ENCODE data around the gene EVPL. TPM values are rescaled to one million over a fixed set of nuclear protein-coding genes. Genes with fewer than 3 reads are reported as not detected.
A peak's percentile ranks its signal among the peaks of the same experiment; 100 is the strongest.

Gene EVPL
- polyA plus RNA-seq, 1 donor (not counting 4 experiments of a cell fraction or from before 2014, with no cell fraction given) = 7.6 TPM

DNA sequence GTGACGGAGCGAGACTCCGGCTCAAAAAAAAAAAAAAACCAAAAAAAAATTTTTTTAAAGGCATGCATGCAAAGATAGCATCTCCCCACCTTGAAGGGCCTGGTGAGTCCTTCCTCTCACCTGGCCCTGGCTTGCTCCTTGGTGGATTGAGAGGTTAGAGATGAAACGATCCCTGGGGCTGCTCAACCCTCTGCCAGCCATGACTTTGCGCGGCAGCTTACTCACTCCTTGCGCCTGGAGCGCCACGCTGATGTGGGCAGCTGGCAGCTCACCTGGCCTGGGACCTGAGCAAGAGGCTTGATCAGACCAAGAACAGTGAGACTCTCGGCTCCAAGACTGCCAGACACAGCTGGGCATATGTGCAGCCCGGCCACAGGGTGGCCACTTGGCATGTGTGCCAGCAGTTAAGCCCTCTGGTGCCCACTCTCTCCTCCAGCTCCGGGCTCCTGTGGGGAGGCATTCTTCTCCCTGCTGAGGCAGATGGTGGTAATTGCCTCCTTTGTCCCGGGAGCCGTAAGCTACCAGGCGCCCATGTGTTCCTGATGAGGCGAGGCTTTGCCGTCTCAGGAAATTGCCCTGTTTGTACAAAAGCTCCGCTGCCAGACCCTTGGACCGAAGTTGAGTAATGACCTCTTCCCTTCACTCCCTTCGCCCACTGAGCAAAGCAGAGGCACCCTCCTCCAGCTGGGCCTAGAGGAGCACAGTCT lies 5.1 kb upstream of the EVPL start:
- TF ChIP-seq, protein P1, sequence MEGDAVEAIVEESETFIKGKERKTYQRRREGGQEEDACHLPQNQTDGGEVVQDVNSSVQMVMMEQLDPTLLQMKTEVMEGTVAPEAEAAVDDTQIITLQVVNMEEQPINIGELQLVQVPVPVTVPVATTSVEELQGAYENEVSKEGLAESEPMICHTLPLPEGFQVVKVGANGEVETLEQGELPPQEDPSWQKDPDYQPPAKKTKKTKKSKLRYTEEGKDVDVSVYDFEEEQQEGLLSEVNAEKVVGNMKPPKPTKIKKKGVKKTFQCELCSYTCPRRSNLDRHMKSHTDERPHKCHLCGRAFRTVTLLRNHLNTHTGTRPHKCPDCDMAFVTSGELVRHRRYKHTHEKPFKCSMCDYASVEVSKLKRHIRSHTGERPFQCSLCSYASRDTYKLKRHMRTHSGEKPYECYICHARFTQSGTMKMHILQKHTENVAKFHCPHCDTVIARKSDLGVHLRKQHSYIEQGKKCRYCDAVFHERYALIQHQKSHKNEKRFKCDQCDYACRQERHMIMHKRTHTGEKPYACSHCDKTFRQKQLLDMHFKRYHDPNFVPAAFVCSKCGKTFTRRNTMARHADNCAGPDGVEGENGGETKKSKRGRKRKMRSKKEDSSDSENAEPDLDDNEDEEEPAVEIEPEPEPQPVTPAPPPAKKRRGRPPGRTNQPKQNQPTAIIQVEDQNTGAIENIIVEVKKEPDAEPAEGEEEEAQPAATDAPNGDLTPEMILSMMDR (optimal IDR thresholded peaks at IDR 0.05 in 1 of 3, IDR thresholded peaks at IDR 0.05 in 1 of 3, conservative IDR thresholded peaks at IDR 0.05 in 1 of 3; ENCODE audit: extremely low read depth in 1 of 3, insufficient read depth in 2 of 3, low read length in 3 of 3) = peak in 1 of 3 experiments; percentile 14
- no peak for TF ChIP-seq EZH2 (IDR thresholded peaks at IDR 0.05; ENCODE audit: low read length)
- Histone ChIP-seq H3K27ac (ENCODE audit: control insufficient read depth, insufficient read depth, low read length) (no peak overlapping the region), H4K20me1 (ENCODE audit: control insufficient read depth, extremely low read depth, insufficient read depth, low read length) (no peaks in the 10 kb centered on the region), H3K79me2 (ENCODE audit: control insufficient read depth, insufficient read depth, low read length) (no peaks in the 10 kb centered on the region), H3K4me3 (ENCODE audit: control insufficient read depth in 2 of 3, extremely low read depth in 1 of 3, insufficient read depth in 2 of 3, low read depth in 1 of 3, low read length in 3 of 3) (no peak overlapping the region), H3K4me2 (ENCODE audit: control insufficient read depth, extremely low read depth, insufficient read depth, low read depth, low read length) (no peak overlapping the region), H3K9ac (ENCODE audit: control insufficient read depth, extremely low read depth, insufficient read depth, low read length) (no peak overlapping the region), H3K4me1 (ENCODE audit: control insufficient read depth, extremely low read depth, insufficient read depth, low read length) (peaks cover 4% of the 10 kb centered on the region), H2AFZ (ENCODE audit: control insufficient read depth, low read length) (no peak overlapping the region), H3K36me3 (ENCODE audit: control insufficient read depth in 2 of 2, extremely low read depth in 1 of 2, insufficient read depth in 2 of 2, low read length in 2 of 2) (peaks cover 0 to 2% of the 10 kb centered on the region in 2 experiments), H3K27me3 (ENCODE audit: control insufficient read depth, extremely low read depth, insufficient read depth, low read length) (no peaks in the 10 kb centered on the region), H3K9me1 (ENCODE audit: control insufficient read depth, extremely low read depth, insufficient read depth, low read length) (no peaks in the 10 kb centered on the region), H3K9me3 (ENCODE audit: control insufficient read depth, low read depth, low read length) (no peaks in the 10 kb centered on the region)
- FAIRE-seq (no peak), DNase-seq (ENCODE audit: low read depth, low spot score) (no peak)
- dilution Hi-C loops (cut with MboI; ENCODE audit: extremely low pct_ligation_motif_present, low sequenced_read_pairs) = no loop called here

DNA sequence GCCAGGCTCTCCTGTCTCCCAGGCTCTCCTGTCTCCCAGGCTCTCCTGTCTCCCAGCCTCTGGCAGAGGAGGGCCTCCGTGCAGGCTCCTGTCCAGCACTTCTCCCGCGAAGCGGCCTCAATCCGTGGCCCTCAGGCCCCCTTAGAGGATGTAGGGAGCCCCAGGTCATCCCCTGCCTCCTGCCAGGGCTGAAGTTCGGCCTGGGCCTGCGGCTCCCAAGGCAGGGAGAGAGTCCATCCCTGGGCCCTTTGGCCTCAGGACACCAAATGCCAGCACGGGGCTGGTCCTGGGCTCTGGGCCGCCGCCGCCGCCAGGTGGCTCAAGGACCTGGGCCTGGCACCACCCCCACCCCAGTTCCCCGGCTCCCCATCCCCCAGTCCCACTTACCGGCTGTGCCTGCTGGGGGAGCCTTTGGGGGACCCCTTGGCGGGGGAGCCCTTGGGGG lies 370 bp downstream of the EVPL start:
- H3K36me3 ChIP-seq (ENCODE audit: control insufficient read depth in 2 of 2, extremely low read depth in 1 of 2, insufficient read depth in 2 of 2, low read length in 2 of 2) = peaks cover 0 to 10% of the 10 kb centered on the region in 2 experiments
- peak overlapping the region; percentile 77 for H3K9ac ChIP-seq (ENCODE audit: control insufficient read depth, extremely low read depth, insufficient read depth, low read length)
- H2AFZ ChIP-seq (ENCODE audit: control insufficient read depth, low read length) = peak overlapping the region; percentile 73
- peaks cover 11% of the 10 kb centered on the region for H3K79me2 ChIP-seq (ENCODE audit: control insufficient read depth, insufficient read depth, low read length)
- no peaks in the 10 kb centered on the region for H3K27me3 ChIP-seq (ENCODE audit: control insufficient read depth, extremely low read depth, insufficient read depth, low read length)
- no peaks in the 10 kb centered on the region for H3K9me1 ChIP-seq (ENCODE audit: control insufficient read depth, extremely low read depth, insufficient read depth, low read length)
- no peak for TF ChIP-seq EZH2 (IDR thresholded peaks at IDR 0.05; ENCODE audit: low read length)
- TF ChIP-seq, protein P1 (optimal IDR thresholded peaks at IDR 0.05 in 1 of 3, IDR thresholded peaks at IDR 0.05 in 1 of 3, conservative IDR thresholded peaks at IDR 0.05 in 1 of 3; ENCODE audit: extremely low read depth in 1 of 3, insufficient read depth in 2 of 3, low read length in 3 of 3) = peak in 1 of 3 experiments; percentile 13
- peaks cover 4% of the 10 kb centered on the region for H4K20me1 ChIP-seq (ENCODE audit: control insufficient read depth, extremely low read depth, insufficient read depth, low read length)
- H3K4me1 ChIP-seq (ENCODE audit: control insufficient read depth, extremely low read depth, insufficient read depth, low read length) = peaks cover 21% of the 10 kb centered on the region
- DNase-seq (ENCODE audit: low read depth, low spot score) (no peak), FAIRE-seq (no peak)
- H3K9me3 ChIP-seq (ENCODE audit: control insufficient read depth, low read depth, low read length) = no peaks in the 10 kb centered on the region
- peak overlapping the region; percentile 74 to 75 (median 74) for H3K4me3 ChIP-seq (ENCODE audit: control insufficient read depth in 2 of 3, extremely low read depth in 1 of 3, insufficient read depth in 2 of 3, low read depth in 1 of 3, low read length in 3 of 3)
- peak overlapping the region; percentile 67 for H3K27ac ChIP-seq (ENCODE audit: control insufficient read depth, insufficient read depth, low read length)
- dilution Hi-C loops (cut with MboI; ENCODE audit: extremely low pct_ligation_motif_present, low sequenced_read_pairs) = no loop called here
- H3K4me2 ChIP-seq (ENCODE audit: control insufficient read depth, extremely low read depth, insufficient read depth, low read depth, low read length) = peak overlapping the region; percentile 83
